K562 (cell line): ENCODE data around the gene CABP5. TPM values are rescaled to one million over a fixed set of nuclear protein-coding genes. Genes with fewer than 3 reads are reported as not detected.

Experiments used
- BDP1 ChIP-seq: IDR thresholded peaks from 3 replicates; pipeline ENCODE4 v1.6.1; 2011; ENCODE audit not compliant: insufficient read length, insufficient read depth
- BRCA1 ChIP-seq, 2 experiments: fragments of 450-650 bp in 1 of 2; sonication (generic) in 1 of 2; formaldehyde crosslinking in 1 of 2; IDR thresholded peaks; 2 replicates each; pipeline versions ENCODE4 v1.5.0 to v1.6.1; 2017 to 2020; ENCODE audit warnings: mild to moderate bottlenecking in 1 of 2, missing genetic modification reagents in 1 of 2
- CTCF ChIP-seq, 3 experiments: IDR thresholded peaks in 2 of 3; conservative IDR thresholded peaks in 1 of 3; 2 replicates each; pipeline ENCODE4 v1.5.1; 2011 to 2012; ENCODE audit warnings: low read length in 3 of 3, mild to moderate bottlenecking in 3 of 3, control low read depth in 2 of 3, improper control_type of control experiment in 1 of 3, inconsistent platforms in 1 of 3, low read depth in 1 of 3, mixed read lengths in 1 of 3, moderate library complexity in 1 of 3; ENCODE audit not compliant: insufficient read depth in 2 of 3
- MAFF ChIP-seq: IDR thresholded peaks from 2 replicates; pipeline ENCODE4 v1.6.1; 2012; ENCODE audit warnings: low read length, improper control_type of control experiment
- MITF ChIP-seq: IDR thresholded peaks from 2 replicates; pipeline ENCODE4 v1.6.1; 2014; ENCODE audit warnings: antibody characterized with exemption
- MTA1 ChIP-seq: fragments of 450-650 bp; IDR thresholded peaks from 2 replicates; pipeline ENCODE4 v1.6.1; 2017; ENCODE audit warnings: borderline replicate concordance
- RAD21 ChIP-seq, 2 experiments: fragments of 250-450 bp in 1 of 2; fragments of 450-650 bp in 1 of 2; sonication (Bioruptor Pico) in 1 of 2; formaldehyde crosslinking in 1 of 2; IDR thresholded peaks in 1 of 2; conservative IDR thresholded peaks in 1 of 2; 2 replicates each; pipeline versions ENCODE4 v1.4.0 to v1.8.0; 2020 to 2022; ENCODE audit warnings: mild to moderate bottlenecking in 2 of 2, moderate library complexity in 1 of 2
- REST ChIP-seq, 2 experiments: fragments of 450-650 bp; formaldehyde crosslinking in 1 of 2; IDR thresholded peaks; 2 replicates each; pipeline versions ENCODE4 v1.4.0 to v1.6.1; 2014 to 2020; ENCODE audit warnings: mild to moderate bottlenecking in 2 of 2, borderline replicate concordance in 1 of 2, low read depth in 1 of 2
- SMC3 ChIP-seq: conservative IDR thresholded peaks from 2 replicates; pipeline ENCODE4 v1.6.1; 2011; ENCODE audit warnings: low read depth, low read length, improper control_type of control experiment; ENCODE audit not compliant: insufficient read depth
- ZBTB26 ChIP-seq: fragments of 450-650 bp; formaldehyde crosslinking; IDR thresholded peaks from 2 replicates; pipeline ENCODE4 v1.4.0; 2022; ENCODE audit warnings: missing genetic modification characterization
- polyA plus RNA-seq, 8 experiments: library from polyadenylated mRNA; depleted of rRNA in 4 of 8; stranded (reverse) in 5 of 8; unstranded in 3 of 8; fragments of >200 nt; fragmentation: Nextera tagmentation in 2 of 8; fragmentation: Illumina TruSeq in 1 of 8; extraction: Ambion mirVana in 2 of 8; extraction: Trizol in 1 of 8; gene quantifications; 2 replicates each; pipeline versions ENCODE4 v1.2.1 to v1.2.3, GENCODE V29; 2011 to 2014; ENCODE audit warnings: inconsistent platforms in 1 of 8, missing spikeins in 1 of 8
- total RNA-seq, 7 experiments: library from RNA; depleted of rRNA in 6 of 7; stranded (reverse); fragments of >200 nt in 6 of 7; fragmentation: Illumina TruSeq in 2 of 7; extraction: Trizol in 2 of 7; gene quantifications; 2 replicates each; pipeline versions ENCODE4 v1.2.1 to v1.2.3, GENCODE V29; 2011 to 2021; ENCODE audit warnings: low replicate concordance in 1 of 7

CABP5 gene
- total and polyA plus RNA-seq, 9 of the 15 experiments (the other 6 are each of a cell fraction or from before 2014, with no cell fraction given): not detected

GRCh38 chr19:48085904-48086864 is 42.3 kb upstream of the CABP5 start (continued):
- TF ChIP-seq REST (IDR thresholded peaks at IDR 0.05; ENCODE audit: borderline replicate concordance): 0 out of 2 replicates have a peak, but pooled peaks have one; percentile 18
- TF ChIP-seq REST (CRISPR knock-in tag; IDR thresholded peaks at IDR 0.05; ENCODE audit: low read depth): no peak
- no peak for TF ChIP-seq MITF
- no peak for TF ChIP-seq ZBTB26
- peak in 1 of 2 experiments; percentile 28; a peak in 2 of 4 replicates for TF ChIP-seq RAD21 (CRISPR knock-in tag; conservative IDR thresholded peaks at IDR 0.05 in 1 of 2, IDR thresholded peaks at IDR 0.05 in 1 of 2)
- TF ChIP-seq CTCF (IDR thresholded peaks at IDR 0.05 in 2 of 3, conservative IDR thresholded peaks at IDR 0.05 in 1 of 3; ENCODE audit: insufficient read depth in 2 of 3, low read depth in 1 of 3, low read length in 3 of 3): peak; percentile 50 to 57 (median 52); a peak in 5 of 6 replicates
- peak; percentile 44; the same call in 1 of the 2 replicates for TF ChIP-seq SMC3
- no peak for TF ChIP-seq BRCA1 (IDR thresholded peaks at IDR 0.05)
- TF ChIP-seq BRCA1 (CRISPR knock-in tag; IDR thresholded peaks at IDR 0.05): no peak
- no peak for TF ChIP-seq BDP1
- TF ChIP-seq MTA1: no peak
- no peak for TF ChIP-seq MAFF
- TF ChIP-seq, all 486 proteins: peak for 4
